GM19238 (cell line): ENCODE data around the gene RSRP1.
"Not testable (repeated sequence)": the region's sequence is repeated elsewhere in the genome, so short reads cannot be mapped to it uniquely, and the experiment has no call there.

Source experiments
- DNase-seq: peaks from one replicate; pipeline ENCODE4 v3.0.0; 2011; ENCODE audit warnings: low spot score; ENCODE audit not compliant: insufficient read length

Gene RSRP1

GRCh38 chr1:25247024-25247828 is at the start of gene RSRP1:
Gene RSRP1, minus strand, starts transcription at chr1:25247454. Its CDS starts 491 bp downstream, at chr1:25246963.
- peak; percentile 99 for DNase-seq

- not testable (repeated sequence) for DNase-seq
These were observed 49.2 kb upstream of the RSRP1 start for GRCh38 chr1:25296501-25296900.

- DNase-seq: not testable (repeated sequence)
These were observed 47.9 kb upstream of the RSRP1 start for GRCh38 chr1:25294889-25295826.

- DNase-seq: not testable (repeated sequence)
These were observed 46.2 kb upstream of the RSRP1 start for GRCh38 chr1:25293426-25293825.

GRCh38 chr1:25290043-25290442 is 42.8 kb upstream of the RSRP1 start:
- not testable (repeated sequence) for DNase-seq

- DNase-seq: not testable (repeated sequence)
These were observed 41.4 kb upstream of the RSRP1 start for GRCh38 chr1:25288573-25289101.

- DNase-seq: not testable (repeated sequence)
These were observed 39.9 kb upstream of the RSRP1 start for GRCh38 chr1:25287164-25287563.

GRCh38 chr1:25285862-25286261 is 38.6 kb upstream of the RSRP1 start:
- not testable (repeated sequence) for DNase-seq

GRCh38 chr1:25279693-25280111 is 32.4 kb upstream of the RSRP1 start:
- DNase-seq: not testable (repeated sequence)

GRCh38 chr1:25278790-25279189 is 31.5 kb upstream of the RSRP1 start:
- not testable (repeated sequence) for DNase-seq

- not testable (repeated sequence) for DNase-seq
These were observed 31.1 kb upstream of the RSRP1 start for GRCh38 chr1:25278358-25278757.

- DNase-seq: not testable (repeated sequence)
These were observed 30.0 kb upstream of the RSRP1 start for GRCh38 chr1:25277295-25277694.

- not testable (repeated sequence) for DNase-seq
These were observed 28.4 kb upstream of the RSRP1 start for GRCh38 chr1:25275648-25276047.

GRCh38 chr1:25272238-25272637 is 25.0 kb upstream of the RSRP1 start, which contains the start of gene RHD:
Gene RHD, plus strand, starts transcription at chr1:25272509. Its CDS starts 39 bp downstream, at chr1:25272548.
- not testable (repeated sequence) for DNase-seq

- not testable (repeated sequence) for DNase-seq
These were observed 21.0 kb upstream of the RSRP1 start for GRCh38 chr1:25268143-25268760.

- peak; percentile 39 for DNase-seq
These were observed 20.3 kb upstream of the RSRP1 start for GRCh38 chr1:25267288-25268142.

- DNase-seq: not testable (repeated sequence)
These were observed 19.5 kb upstream of the RSRP1 start for GRCh38 chr1:25266554-25267287.

- DNase-seq: not testable (repeated sequence)
These were observed 13.1 kb upstream of the RSRP1 start for GRCh38 chr1:25260336-25260735.

- DNase-seq: not testable (repeated sequence)
These were observed 12.6 kb upstream of the RSRP1 start for GRCh38 chr1:25259813-25260212.
